ENCODE results near the gene IRF2BP2.

The IRF2BP2 gene

DNA sequence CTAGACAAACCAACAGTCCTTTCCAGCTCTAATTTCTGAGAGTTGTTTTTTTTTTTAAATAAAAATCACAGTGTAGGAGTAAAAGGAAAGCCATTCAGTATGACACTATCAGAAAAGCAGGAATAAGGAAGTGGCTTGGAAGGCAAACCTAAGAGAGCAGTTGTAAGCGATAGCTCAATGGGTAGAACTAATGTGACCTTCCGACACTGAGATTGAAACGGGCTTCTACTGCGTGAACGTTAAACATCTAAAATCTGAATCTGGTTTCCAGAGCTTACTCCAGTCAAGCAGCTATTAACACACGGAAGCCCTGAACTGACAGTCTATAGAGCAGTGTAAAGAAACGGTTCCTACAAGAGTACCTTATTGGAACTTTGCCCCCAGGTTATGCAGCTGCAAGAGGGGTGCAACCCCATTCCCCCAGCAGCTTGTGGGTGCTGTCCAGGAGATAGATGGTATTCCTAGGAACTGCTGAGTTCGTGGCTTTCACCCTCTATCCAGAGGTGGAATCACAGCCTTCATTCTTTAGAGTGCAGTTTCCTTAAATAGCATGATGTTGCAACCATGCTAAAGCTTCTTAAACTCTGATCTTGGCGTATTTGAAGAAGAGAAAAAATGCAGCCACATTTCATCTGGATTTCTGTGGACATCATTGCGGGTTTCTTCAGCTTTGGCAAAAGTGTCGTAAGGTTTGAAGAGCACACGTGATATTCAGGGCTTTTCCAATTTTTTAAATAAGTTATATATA is 3.3 kb upstream of the IRF2BP2 start:
- no peak for DNase-seq (ENCODE audit: low read depth in 2 of 2)

GRCh38 chr1:234612352-234613127 is 2.6 kb upstream of the IRF2BP2 start:
- DNase-seq (ENCODE audit: low read depth in 2 of 2), result peak; percentile 39 to 51

DNA sequence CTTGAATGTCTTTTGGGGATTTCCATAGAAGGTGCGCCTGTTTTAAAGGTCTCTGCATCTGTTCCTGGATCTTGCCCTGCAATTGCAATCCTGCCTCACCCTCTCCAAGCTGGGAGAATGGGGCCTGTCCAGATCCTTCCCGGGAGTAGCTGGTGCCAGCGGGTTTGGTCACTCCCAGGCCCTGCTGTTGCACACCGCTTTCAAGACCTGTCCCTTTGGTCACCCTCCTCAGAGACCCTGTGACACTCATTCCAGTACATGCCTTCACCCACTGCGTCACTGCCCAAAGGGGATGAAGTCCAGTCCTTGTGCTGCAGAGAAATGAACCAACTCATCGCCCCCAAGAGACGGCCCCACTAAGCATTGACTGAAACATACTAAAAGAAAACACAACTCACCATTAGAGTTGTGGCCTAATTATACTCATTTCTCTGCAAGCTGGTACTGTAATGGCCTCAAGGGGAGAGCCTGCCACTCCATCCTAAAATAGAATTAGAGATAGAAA is 1.9 kb upstream of the IRF2BP2 start:
- DNase-seq (ENCODE audit: low read depth in 2 of 2), result no peak

- DNase-seq (ENCODE audit: low read depth in 2 of 2), result no peak
Observed at GRCh38 chr1:234611225-234611846, 1.4 kb upstream of the IRF2BP2 start.

DNA sequence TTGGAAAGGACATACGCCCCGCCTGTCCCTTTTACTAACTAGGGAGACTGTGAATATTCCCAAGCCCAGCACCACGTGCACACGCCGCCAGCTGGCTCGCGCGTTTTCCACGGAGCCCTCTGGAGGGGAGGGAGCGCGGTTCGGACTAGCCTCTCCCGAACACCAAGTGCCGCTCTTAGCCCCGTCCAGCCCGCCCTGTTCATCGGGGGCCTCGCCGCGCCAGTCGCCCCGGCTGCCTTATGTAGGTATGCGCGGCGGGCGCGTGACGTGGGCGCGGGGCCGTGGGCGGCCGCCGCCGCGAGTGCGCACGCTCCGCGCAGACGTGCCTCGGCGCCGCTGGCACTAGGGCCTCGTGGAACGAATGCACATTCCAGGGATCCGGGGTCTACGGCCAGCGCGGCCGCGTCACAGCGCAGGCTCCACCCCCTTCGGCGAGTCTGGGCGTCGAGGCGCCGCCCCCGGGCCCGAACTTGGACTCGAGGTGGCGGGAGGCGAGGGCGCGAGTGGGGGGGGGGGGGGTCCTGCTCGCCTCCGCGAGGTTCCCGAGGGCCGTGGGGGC is 767 bp upstream of the IRF2BP2 start:
- peak; percentile 83 to 89 for DNase-seq (ENCODE audit: low read depth in 2 of 2)

- DNase-seq (ENCODE audit: low read depth in 2 of 2), result no peak
Observed at GRCh38 chr1:234609691-234610042, 311 bp downstream of the IRF2BP2 start.

- DNase-seq (ENCODE audit: low read depth in 2 of 2), result peak; percentile 48 to 56
Observed at GRCh38 chr1:234608911-234609690, 877 bp downstream of the IRF2BP2 start.

DNA sequence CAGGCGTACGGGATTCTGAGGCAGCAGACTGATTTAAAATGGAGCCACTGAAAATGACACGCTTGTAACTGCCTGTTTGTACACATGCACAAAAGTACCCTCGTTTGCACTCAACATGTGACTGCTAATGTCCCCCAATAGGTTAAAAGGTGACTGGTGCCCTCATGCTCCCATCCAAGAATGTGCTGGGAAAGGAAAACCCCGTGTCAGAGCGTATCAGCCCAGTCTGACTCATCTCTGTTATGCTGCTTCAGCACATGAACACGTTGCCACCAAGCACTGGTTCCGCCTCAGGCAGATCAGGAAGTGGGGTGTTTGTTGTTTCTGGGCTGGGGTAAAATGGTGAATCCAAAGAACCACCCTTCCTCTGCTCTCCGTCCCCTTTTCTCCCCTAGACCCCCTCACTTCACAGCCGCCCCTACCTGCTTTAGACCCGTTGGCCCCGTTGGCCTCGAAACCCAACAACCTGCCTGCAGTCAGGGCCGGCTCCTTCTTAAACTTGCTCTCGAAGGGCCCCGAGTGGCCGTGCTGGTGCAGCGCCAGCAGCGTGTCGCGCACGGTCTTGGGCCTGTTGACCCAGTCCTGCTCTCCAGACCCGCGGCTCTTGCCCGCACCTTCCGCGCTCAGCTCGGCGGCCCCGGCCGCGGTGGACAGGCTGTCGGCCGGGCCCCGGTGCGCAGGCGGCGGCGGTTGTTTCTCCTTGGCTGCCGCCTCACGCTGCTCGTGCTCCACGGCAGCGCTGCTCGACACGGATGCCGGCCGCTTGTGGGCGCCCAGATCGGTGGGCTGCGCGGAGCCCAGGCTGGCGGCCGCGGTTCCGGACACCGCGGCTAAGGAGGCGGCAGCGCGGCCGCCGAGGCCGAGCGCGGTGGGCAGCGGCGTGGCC is 1.7 kb downstream of the IRF2BP2 start:
- DNase-seq (ENCODE audit: low read depth in 2 of 2), result peak; percentile 59 to 61

- no peak for DNase-seq (ENCODE audit: low read depth in 2 of 2)
Observed at GRCh38 chr1:234607109-234608024, 2.6 kb downstream of the IRF2BP2 start.

- DNase-seq (ENCODE audit: low read depth in 2 of 2), result no peak
Observed at GRCh38 chr1:234606784-234607108, 3.2 kb downstream of the IRF2BP2 start.

- peak in 1 of 2 experiments; percentile 25 for DNase-seq (ENCODE audit: low read depth in 2 of 2)
Observed at GRCh38 chr1:234605983-234606783, 3.8 kb downstream of the IRF2BP2 start.

- no peak for DNase-seq (ENCODE audit: low read depth in 2 of 2)
Observed at GRCh38 chr1:234605399-234605982, 4.5 kb downstream of the IRF2BP2 start.

DNA sequence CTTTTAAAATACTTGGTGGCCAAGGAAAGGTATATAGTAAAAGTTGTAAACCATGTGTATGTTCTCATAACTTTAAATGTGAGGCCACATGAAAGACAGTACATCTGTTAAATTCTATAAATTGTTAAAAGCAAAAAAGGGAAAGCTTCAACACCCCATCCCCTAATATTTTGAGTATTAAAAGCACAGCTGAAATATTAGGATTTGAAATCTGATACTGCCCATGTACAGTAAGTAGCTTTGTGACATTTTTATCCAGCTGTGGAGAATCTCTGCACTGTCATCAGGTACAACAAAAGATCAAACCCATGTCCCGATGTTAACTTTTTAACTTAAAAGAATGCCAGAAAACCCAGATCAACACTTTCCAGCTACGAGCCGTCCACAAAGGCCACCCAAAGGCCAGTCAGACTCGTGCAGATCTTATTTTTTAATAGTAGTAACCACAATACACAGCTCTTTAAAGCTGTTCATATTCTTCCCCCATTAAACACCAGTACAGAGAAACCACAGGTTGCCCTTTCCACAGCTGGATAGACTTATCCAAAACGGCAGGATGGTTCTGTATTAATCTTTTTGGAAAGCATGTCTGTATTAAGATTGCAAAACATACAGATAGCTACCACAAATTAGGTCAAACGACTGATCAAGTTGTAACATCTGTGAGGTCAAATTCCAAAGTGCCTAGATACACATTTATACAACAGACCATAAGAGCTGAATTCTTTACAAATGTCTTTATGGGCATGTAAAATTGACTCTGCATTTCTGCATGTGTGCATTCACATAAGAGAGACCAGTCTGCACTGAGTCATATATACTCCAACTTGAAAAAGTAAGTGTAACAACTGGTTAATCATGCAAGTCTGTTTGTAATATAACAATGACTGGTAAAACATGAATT is 5.2 kb downstream of the IRF2BP2 start:
- no peak for DNase-seq (ENCODE audit: low read depth in 2 of 2)

DNA sequence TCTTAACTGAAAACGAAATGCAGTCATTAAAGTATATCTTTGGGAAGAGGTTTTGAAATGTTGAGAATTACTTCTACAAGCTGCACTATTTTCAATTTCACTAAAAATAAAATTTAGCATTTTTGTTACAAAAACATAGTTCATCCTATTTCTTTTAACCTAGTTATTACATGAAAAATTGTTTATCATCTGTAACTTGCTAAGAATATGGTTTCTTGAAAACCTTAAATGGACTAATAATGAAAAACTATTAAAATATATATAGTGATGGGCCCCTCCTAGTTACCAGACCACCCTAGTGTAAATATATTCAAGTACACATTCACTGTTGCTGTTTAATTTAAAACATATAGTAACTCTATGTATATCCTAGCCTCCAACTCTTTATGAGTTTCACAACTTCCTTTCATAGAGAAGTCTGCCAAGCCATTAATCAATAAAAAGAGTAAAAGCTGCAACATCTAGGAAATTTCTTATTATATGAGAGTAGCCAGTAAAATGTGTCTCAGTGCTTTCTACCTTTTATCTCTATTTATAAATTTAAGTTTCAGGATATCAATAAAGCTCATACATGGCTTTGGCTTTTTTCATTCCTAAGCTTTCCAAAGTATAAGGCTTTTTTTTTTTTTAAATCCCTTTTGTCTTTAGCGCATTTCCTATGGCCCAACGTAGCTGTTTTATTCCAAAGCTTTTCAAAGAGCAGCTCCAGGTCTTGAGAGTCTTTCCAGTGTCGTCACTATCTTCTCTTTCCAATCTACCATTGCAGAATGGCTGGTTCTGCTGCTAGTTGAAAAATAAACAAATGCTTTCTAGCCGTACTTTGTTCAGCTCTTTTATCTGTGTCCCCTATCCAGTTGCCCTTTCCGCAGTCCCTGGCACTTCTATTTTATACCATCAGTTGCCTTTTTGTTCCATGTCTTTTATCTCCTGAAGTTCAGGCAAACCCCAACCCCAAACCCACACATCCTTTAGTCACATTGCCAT is 6.5 kb downstream of the IRF2BP2 start:
- DNase-seq (ENCODE audit: low read depth in 2 of 2), result no peak

DNA sequence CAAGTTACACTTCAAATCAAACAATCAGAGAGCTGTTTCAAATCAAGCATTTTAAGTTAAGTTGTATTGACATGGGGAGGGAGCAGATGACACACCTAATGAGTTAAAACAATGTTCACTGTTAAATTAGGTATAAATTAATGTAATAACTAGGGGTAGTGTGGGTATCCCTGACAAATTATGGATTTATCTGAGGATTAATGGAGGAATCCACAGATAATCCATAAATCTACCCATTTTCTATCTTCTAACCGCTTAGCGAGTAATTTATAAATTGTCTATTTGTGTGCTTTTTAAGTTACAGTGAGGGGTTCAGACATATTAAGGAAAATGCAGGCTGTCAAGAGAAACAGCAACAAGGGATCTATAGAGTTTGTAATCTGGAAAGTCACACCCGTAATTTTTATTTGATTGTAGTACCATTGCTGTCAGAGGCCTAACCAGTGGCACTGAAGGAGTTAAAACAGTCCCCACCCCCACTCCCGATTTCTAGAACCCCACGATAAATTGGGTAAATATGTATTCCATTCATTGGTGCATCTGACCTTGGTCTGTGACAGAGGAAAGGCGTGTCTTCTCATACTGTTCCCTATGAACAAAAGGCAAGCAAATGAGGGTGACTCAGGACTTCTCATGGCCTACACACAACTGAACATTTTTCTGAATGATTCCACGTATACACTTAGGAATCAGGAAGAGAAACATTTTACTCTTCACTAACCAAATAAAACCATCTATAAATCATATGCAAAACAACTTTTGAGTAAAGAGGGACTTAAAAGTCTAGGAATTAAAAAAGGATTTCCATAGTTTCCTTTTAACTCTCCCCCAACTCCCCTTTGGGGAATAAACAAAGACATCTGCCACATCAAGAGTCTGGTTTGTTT is 7.4 kb downstream of the IRF2BP2 start:
- peak in 1 of 2 experiments; percentile 18 for DNase-seq (ENCODE audit: low read depth in 2 of 2)
